GM19395 (cell line): ENCODE measurements around the gene CPEB3.
"Not testable (repeated sequence)": the region's sequence is repeated elsewhere in the genome, so short reads cannot be mapped to it uniquely, and the experiment has no call there.

Source experiments
- ATAC-seq: cut with Tn5 transposase; IDR thresholded peaks from one replicate; pipeline ENCODE4 v1.9.1; 2021; ENCODE audit warnings: mild to moderate bottlenecking, moderate library complexity; ENCODE audit not compliant: unreplicated experiment

CPEB3 gene

DNA sequence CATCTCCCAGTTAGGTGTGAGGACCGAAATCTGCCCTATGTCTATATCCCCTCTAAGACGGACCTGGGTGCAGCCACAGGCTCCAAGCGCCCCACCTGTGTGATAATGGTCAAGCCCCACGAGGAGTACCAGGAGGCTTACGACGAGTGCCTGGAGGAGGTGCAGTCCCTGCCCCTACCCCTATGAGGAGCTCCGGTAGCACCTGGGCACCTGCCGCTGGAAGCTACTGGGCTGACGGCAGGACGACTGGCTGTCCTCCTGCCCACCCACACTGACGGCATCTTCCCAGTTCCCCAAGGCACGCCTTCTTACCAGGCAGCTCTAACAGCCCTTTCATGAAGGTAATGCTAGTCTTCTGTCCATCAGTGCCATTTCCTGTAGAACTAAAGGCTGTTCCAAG lies 74.3 kb downstream of the CPEB3 start:
- not testable (repeated sequence) for ATAC-seq

DNA sequence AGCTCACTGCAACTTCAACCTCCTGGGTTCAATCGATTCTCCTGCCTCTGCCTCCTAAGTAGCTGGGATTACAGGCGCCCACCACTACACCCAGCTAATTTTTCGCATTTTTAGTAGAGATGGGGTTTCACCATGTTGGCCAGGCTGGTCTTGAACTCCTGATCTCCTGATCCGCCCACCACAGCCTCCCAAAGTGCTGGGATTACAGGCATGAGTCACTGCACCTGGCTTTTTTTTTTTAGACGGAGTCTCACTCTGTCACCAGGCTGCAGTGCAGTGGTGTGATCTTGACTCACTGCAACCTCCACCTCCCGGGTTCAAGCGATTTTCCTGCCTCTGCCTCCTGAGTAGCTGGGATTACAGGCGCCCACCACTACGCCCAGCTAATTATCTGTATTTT lies 75.7 kb downstream of the CPEB3 start:
- ATAC-seq: not testable (repeated sequence)

DNA sequence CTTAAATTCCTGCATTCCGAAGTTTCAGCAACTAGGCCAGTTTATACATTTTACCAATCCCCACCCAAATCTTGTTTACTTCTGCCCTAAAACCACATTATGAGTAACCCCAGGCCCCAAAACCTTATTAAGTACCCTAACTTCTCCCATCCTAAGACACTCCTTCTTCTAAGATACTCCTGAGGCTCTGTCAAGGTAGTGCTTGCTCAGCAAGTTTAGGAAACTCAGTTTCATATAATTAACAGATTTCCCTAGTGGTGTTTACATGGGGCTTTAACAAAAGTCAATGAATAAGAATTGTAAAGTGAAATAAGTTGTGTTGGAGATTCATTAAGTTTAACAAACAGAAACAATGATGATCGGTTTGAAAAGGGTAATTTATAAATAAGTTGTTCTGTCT lies 77.8 kb downstream of the CPEB3 start:
- ATAC-seq: no peak

DNA sequence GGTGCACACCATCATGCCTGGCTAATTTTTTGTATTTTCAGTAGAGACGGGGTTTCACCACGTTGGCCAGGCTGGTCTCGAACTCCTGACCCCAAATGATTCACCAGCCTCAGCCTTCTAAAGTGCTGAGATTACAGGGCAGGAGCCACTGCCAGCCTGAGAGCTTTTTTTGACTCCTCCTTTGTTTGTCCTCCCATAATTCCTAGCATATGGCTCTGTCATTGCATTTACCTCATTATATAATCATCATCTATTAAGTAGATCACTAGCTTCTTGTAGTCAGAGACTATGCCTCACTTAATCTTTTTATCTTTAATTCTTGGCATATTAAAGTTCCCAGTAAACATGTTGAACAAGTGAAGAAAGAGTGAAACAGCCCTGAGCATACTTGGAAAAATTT lies 82.1 kb downstream of the CPEB3 start:
- ATAC-seq: no peak

DNA sequence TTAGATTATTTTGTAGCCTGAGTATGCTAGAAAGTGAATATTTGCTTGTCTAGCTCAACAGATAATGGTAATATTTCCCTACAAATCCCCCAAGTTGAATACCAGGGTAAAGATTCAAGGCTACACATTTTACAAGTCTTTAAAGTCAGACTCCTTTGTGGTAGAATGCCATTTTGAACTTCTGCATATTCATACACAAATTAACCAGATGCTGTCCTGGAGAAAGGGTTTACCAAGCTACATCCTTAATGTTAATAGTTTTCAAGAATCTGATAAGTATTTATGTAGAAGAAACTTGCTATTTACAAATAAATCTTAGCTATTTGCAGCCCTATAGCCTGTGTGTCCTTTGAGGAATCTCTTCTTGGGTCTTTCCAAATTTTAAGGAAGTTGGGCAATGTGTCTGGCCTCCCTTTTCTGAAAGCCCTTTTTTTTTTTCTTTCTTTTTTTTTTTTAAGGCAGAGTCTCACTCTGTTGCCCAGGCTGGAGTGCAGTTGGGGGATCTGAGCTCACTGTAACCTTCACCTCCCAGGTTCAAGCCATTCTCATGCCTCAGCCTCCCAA lies 82.6 kb downstream of the CPEB3 start:
- no peak for ATAC-seq

DNA sequence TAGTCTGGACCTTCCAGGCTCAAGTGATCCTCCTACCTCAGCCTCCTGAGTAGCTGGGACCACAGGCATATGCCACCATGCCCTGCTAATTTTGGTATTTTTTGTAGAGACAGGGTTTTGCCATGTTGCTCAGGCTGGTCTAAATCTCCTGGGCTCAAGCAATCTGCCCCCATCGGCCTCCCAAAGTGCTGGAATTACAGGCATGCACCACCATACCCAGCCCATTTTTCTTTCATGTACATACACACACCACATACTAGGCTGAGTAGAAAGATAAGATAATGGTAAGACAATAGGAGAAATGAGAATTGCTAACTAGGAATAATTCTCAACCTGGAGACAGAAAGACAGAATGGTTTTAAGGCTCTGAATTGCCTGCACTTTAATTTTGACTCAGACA lies 83.8 kb downstream of the CPEB3 start:
- ATAC-seq: no peak

DNA sequence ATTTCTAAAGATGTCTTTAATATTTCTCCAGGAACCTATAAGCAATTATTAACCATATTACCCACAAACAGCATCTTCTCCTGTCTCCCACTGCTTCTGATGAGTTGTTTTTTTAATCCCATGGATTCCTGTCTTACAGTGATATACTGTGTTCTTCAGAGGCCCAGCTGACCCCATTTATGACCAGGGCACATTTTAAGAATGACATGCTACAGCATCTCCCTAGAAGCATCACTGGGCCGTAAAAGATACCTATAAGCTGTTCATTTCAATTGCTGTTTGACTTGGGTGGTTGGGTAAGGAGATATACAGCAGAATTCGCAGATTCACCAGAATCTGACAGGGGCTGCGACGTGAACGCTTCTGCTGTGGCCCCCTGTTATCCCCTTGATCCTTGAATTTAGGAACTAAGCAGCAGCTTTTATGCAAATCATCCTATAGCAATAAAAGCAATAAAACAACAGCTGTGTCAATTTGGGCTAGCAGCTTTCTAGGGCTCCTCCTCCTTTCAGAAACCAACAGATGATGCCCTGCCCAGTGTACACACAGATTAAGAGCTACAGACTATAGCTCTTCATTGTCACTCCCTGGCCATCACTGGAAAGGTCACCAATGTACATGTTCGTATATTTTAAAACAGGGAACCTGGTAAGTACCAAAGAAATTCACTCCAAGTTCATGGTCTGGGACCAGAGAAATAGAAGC lies 86.8 kb downstream of the CPEB3 start:
- ATAC-seq: no peak

DNA sequence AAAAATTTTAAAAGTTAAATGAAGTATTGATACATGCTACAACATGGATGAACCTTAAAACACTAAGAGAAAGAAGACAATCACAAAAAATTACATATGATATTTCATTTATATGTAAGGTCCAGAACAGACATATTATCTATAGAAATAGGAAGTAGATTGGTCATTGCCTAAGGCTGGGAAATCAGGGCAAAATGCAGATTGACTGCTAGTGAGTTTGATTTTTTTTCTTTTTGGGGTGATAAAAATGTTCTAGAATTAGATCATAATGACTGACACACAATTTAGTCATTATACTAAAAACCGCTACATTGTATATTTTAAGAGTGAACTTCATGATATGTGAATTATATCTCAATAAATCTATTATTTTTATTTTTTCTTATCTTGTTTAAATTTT lies 88.3 kb downstream of the CPEB3 start:
- no peak for ATAC-seq

DNA sequence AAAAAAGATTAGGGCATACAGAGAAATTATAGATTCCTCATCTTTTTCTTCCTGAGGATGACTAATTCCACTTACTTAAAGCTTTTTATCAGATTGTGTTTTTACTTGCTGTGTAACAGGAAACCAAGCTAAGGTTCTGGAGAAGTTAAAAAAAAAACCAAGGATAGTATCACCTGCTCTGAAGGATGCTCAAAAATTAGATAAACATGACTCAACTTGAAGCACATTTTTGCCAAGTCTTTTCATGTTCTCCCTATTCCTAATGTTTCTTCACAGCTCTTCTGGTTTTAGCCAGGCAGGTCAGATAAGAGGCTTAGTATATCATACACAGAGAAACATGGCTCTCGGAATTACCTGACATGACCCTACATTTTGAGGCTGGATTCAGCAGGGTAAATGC lies 90.3 kb downstream of the CPEB3 start:
- no peak for ATAC-seq

DNA sequence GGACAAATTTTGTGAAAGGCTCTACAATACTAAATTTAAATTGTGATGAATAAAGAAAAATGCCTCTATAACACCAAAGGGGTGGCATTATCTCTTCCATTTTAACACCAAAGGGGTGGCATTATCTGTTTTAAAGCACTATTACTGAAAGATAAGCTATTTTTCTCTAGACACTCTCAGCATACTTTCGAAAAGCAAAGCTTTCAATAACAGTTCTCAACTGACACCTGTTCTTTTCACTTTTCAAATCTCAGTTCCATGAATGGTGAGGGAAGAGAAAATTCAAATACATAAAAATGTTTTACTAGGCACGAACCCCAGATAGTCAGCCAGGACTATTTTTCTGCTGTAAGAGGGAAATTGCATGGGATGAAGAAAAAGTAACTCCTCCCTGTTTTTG lies 103.8 kb downstream of the CPEB3 start:
- peak; percentile 56 for ATAC-seq

DNA sequence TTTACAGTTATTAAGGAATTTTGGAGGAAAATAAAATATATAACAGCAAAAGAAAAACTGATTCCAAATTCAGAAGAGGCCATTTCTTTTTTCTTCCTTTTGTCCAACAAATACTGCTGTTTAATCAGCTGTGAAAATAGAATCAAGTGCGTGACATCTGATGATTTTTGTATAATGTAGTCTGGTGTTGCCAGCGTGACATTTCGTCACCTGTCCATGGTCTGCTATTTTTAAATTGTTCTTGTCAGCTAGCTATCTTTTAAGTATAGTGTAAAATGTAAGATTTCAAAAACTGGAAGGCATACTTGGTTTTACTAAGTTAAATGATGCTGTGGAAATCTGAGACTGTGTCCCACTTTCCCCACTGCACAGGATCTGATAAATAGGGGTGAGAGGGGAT lies 105.9 kb downstream of the CPEB3 start:
- ATAC-seq: no peak

DNA sequence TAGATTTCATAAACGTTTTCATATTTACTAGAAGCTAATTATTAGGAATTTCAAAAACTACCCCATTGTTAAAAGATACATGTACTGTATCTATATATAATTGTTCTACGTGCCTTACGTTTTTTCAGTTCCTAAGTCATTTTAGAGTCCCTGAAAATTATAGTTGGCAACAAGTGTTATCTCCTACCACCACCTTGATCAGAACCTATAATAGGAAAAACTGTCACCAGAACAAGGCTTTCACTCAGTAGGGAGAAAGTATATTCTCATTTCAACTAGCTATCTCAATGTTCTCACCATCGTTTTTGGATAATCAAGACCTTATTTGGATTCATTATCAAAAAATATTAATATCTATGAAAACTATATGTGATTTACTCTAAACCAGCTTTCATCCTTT lies 107.7 kb downstream of the CPEB3 start:
- ATAC-seq: no peak

DNA sequence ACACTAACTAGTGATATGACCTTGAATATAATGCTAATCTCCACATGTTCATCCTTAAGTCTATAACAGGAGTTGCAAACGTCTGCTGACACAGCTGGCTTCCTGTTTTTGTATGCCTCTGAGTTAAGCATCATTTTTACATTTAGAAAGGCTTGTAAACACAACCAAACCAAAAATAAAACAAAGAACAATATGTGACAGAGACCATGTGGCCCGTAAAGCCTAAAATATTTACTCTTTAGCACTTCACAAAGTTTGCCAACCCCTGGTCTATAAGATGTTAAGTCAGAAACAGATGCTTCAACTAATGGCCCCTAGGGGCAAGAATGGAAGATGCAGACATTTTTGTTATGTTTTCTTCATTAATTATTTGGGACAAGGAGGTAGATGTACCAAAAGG lies 109.3 kb downstream of the CPEB3 start:
- ATAC-seq: no peak

DNA sequence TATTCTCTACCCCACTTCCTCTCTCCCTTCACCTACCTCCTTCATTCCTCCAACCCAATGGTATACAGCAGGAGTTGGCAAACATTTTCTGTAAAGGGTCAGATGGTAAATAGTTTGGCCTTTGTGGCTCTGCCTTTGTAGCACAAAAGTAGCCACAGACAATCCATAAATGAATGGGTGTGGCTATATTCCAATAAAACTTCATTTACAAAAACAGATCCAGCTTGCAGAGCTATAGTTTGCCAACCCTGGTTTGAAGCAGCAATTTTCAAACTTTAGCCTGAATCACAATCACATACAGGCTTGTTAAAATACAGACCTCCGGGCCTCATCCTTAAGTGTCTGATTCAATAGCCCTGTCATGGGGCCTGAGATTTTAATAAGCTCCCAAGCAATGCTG lies 110.5 kb downstream of the CPEB3 start:
- ATAC-seq: no peak

DNA sequence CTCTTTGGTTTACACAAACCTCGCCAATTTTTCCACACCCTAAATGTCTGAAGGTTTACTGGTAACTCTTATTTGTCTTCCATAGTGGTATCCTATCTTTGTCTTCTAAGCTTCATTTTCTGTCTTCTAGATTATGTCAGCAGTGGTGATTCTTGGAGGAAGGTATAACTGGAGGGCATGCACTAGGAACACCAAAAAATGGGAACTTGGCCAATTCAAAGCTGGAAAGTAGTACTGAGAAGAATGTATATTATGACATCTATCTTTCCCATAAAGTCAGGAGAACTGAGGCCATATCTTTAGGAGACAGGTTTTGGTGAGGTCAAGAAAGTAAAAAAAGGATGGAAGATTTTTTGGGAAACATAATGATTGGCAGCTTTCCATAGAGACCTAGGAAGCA lies 113.3 kb downstream of the CPEB3 start:
- no peak for ATAC-seq

DNA sequence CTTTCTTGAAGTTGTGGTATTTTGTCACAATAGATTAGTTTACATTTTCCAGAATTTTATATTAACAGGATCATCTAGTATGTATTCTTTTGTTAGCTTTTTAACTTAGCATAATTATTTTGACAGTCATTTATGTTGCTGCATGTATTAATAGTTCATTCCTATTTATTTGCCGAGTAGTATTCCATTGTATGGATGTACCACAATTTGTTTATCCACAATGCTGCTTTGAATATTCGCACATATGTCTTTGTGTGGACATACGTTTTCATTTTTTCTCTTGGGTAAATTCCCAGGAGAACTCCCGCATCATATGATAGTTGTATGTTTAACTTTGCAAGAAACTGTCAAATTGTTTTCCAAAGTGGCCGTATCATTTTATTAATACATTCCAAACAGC lies 115.7 kb downstream of the CPEB3 start:
- no peak for ATAC-seq

DNA sequence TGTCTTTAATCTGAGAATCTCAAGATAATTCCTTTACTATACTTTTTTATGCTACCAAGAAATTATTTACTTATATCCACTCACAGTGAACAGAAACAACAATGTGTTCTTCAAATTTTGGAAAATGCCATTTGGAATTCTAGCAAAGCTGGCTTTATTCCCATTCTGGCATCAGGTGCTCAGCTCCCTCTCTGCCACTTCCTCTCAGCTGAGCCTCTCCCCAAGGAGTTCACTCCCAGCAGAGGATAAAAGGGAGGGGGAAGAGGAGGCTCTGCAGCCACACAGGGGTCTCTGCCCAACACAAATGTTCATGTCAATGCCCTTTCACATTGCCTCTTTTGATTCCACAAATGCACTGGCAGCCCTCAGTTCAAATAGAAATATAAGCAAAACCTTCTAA lies 116.9 kb downstream of the CPEB3 start:
- no peak for ATAC-seq

DNA sequence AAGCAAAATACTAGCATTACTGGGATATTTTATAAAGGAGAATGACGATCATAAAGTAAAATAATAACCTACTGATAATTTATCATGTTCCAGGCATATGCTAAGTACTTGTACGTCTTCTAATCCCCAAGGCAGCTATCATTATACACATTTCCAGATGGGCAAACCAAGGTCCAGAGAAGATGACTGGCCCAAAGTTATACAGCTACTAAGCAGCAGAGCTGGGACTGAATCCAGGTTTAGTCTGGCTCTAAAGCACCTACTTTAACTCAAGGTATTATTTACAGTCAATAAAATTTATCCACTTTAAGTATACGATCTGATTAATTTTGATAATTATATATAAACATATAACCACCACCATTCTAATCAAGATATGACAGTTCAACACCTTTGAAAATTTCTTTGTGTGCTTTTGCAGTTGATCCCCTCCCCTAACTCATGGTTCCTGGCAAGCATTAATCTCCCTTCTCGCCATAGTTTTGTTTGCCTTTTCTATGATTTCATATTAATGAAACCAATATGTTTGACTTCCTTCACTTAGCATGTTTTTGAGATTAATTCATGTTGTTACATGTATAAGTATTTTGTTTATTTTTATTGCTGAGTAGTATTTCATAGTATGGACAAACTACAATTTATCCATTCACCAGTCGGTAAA lies 126.7 kb downstream of the CPEB3 start:
- ATAC-seq: no peak

DNA sequence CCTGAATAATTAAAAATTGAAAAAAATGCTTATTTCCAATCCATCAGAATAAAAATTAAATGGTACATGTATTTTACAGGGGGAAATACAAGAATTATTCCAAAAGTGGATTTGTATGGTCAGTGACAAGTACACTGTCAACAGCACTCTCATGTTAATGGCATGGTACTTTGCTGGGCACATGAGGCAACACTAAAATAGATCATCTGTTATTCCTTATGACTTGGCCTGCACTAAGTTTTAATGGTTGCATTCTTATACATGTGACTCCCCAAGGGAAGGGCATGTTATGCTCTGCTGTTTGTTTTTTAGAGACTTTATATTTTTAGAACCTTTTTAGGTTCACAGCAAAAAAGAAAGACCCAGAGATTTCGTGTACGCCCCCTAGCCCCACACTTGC lies 128.3 kb downstream of the CPEB3 start:
- ATAC-seq: no peak

DNA sequence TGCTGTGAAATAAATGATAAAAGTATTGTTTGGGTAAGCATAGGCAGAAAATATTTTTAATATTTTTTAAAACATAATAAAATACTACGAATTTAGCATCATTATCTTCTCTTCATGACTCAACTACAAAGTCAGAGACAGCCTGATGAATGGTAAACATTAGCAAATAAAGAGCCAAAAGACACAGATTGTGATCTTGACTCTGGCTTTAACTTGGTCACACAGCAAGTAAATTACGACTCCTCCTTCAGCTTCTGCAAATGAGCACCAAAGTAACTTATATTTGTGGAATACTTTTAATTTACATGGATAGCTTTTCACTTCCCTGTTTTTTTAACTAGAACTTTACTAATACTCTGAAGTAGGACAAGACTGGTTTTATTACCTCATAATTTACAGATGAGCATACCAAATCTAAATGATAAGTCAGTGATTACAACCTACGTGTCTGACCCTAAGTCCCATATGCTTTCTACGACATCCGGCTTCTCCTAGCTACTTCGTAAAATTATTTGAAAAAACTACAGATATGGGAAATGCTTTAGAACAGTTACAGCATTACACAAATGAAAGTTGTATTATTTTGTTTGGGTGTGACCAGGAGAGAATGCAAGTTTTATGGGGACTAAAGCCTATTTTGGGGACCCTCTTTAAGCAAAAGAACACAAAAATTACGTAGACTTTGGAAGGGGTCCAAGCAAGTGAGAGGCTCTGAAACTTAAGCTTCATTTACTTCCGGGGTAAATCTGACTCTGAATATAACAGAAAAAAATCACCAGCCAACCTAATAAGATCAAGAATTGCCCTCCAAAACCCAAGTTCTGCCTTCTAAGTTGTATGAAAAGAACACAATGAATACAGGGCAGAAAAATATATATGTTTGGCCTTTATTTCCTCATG lies 133.8 kb downstream of the CPEB3 start:
- ATAC-seq: no peak

DNA sequence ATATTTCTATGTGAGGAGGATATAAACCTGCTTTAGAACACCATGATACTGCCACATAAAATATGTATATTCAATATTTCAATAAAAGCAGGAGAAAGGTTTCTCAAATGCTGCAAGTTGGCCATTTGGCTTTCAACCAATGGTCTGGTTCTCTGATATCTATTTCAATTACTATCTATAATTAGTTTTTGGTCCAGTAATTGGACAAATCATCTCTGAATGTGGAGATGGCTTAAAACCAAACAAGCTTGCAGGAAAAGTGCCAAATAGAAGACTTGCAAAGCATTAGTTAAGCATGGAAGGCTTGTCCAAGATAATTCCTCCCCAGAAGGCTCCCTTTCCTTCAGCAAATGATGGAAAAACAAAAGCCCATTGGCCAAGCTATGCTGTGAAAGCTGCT lies 140.1 kb downstream of the CPEB3 start:
- no peak for ATAC-seq

DNA sequence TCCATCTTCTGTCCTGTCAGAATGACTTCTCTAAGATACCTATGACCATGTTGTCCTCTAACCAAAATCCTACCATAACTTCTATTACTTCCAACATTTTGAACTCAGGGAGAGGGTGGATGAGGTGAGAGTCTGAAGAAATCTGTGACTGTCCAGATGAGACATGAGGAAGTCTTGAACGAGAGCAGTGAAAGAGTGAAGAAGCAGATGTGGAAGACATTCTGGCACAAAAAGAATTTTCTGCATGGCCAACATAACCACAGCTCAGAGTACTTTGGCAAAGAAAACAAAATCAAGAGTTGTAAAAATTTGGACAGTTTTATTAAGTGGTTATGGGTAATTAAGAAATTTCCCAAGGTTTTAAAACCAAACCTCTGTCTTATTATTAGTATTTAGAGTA lies 141.6 kb downstream of the CPEB3 start:
- no peak for ATAC-seq
